GM20431 (cell line): ENCODE measurements around the gene AHSP.
"Not testable (repeated sequence)": the region's sequence is repeated elsewhere in the genome, so short reads cannot be mapped to it uniquely, and the experiment has no call there.

Experiments used
- in situ Hi-C: fragments of 300-500 bp; cut with MseI, MboI; formaldehyde crosslinking; loops from one replicate; pipeline ENCODE4 v1.15.0; 2020; ENCODE audit warnings: low sequenced_read_pairs; ENCODE audit not compliant: unreplicated experiment

Gene AHSP

GRCh38 chr16:31529108-31529936, 1.6 kb downstream of the AHSP start:
- in situ Hi-C loops = no loop called here

GRCh38 chr16:31529937-31530312, 2.2 kb downstream of the AHSP start:
- in situ Hi-C loops = no loop called here

- in situ Hi-C loops = no loop called here
Measured at GRCh38 chr16:31530405-31530804, 2.7 kb downstream of the AHSP start.

- in situ Hi-C loops = no loop called here
Measured at GRCh38 chr16:31531096-31531495, 3.4 kb downstream of the AHSP start.

GRCh38 chr16:31532120-31532519, 4.4 kb downstream of the AHSP start:
- in situ Hi-C loops = no loop called here

- in situ Hi-C loops = no loop called here
Measured at GRCh38 chr16:31532896-31533295, 5.2 kb downstream of the AHSP start.

GRCh38 chr16:31535737-31536136, 8.0 kb downstream of the AHSP start:
- in situ Hi-C loops = no loop called here

GRCh38 chr16:31536804-31537361, 9.2 kb downstream of the AHSP start:
- in situ Hi-C loops = no loop called here

GRCh38 chr16:31537362-31538242, 9.9 kb downstream of the AHSP start:
- in situ Hi-C loops = no loop called here

GRCh38 chr16:31538243-31538598, 10.5 kb downstream of the AHSP start:
- in situ Hi-C loops = not testable (repeated sequence)

GRCh38 chr16:31539762-31540161, 12.1 kb downstream of the AHSP start:
- in situ Hi-C loops = not testable (repeated sequence)

- in situ Hi-C loops = no loop called here
Measured at GRCh38 chr16:31542763-31543162, 15.1 kb downstream of the AHSP start.

- in situ Hi-C loops = no loop called here
Measured at GRCh38 chr16:31561426-31562233, 33.9 kb downstream of the AHSP start.

GRCh38 chr16:31568577-31569359, 41.1 kb downstream of the AHSP start:
- in situ Hi-C loops = no loop called here

GRCh38 chr16:31569360-31569717, 41.6 kb downstream of the AHSP start:
- in situ Hi-C loops = no loop called here

GRCh38 chr16:31572821-31573220, 45.1 kb downstream of the AHSP start:
- in situ Hi-C loops = no loop called here

- in situ Hi-C loops = not testable (repeated sequence)
Measured at GRCh38 chr16:31574159-31574558, 46.5 kb downstream of the AHSP start.

- in situ Hi-C loops = no loop called here
Measured at GRCh38 chr16:31577411-31577810, 49.7 kb downstream of the AHSP start.
